K562 (cell line): ENCODE results near the gene GBF1. TPM values are rescaled to one million over a fixed set of nuclear protein-coding genes. Genes with fewer than 3 reads are reported as not detected.

Experiments
- BCL6 ChIP-seq: fragments of 250-450 bp; sonication (Bioruptor Pico); IDR thresholded peaks from 2 replicates; pipeline ENCODE4 v1.4.0; 2020
- CCNT2 ChIP-seq: IDR thresholded peaks from 2 replicates; pipeline ENCODE4 v1.6.1; 2011; ENCODE audit warnings: borderline replicate concordance, low read depth, mild to moderate bottlenecking, moderate library complexity, mixed read lengths, low read length; ENCODE audit not compliant: insufficient read length; ENCODE audit errors: extremely low read depth
- CXXC5 ChIP-seq: fragments of 250-450 bp; sonication (Bioruptor Pico); IDR thresholded peaks from 2 replicates; pipeline ENCODE4 v1.8.0; 2022; ENCODE audit warnings: inconsistent platforms, mild to moderate bottlenecking, moderate library complexity
- FOS ChIP-seq: IDR thresholded peaks from 3 replicates; pipeline ENCODE4 v1.6.1; 2011; ENCODE audit not compliant: insufficient read length; ENCODE audit errors: extremely low read depth
- GATA2 ChIP-seq: sonication (generic); formaldehyde crosslinking; IDR thresholded peaks from 2 replicates; pipeline ENCODE4 v1.4.0; 2020; ENCODE audit warnings: mild to moderate bottlenecking, missing genetic modification reagents
- L3MBTL2 ChIP-seq: fragments of 450-650 bp; IDR thresholded peaks from 2 replicates; pipeline ENCODE4 v1.6.1; 2016; ENCODE audit warnings: mild to moderate bottlenecking, moderate library complexity
- MTF1 ChIP-seq: fragments of 250-450 bp; sonication (Bioruptor Pico); IDR thresholded peaks from 2 replicates; pipeline ENCODE4 v1.9.0; 2021; ENCODE audit warnings: moderate library complexity, mild to moderate bottlenecking, inconsistent platforms, borderline replicate concordance
- NFXL1 ChIP-seq: fragments of 450-650 bp; formaldehyde crosslinking; IDR thresholded peaks from 2 replicates; pipeline ENCODE4 v1.4.0; 2021; ENCODE audit warnings: mild to moderate bottlenecking
- PHF20 ChIP-seq: fragments of 450-650 bp; IDR thresholded peaks from 2 replicates; pipeline ENCODE4 v1.6.1; 2018; ENCODE audit not compliant: partially characterized antibody
- POLR3A ChIP-seq: IDR thresholded peaks from 2 replicates; pipeline ENCODE4 v1.6.1; 2011; ENCODE audit warnings: borderline replicate concordance, mild to moderate bottlenecking, moderate library complexity; ENCODE audit not compliant: insufficient read length, insufficient read depth; ENCODE audit errors: extremely low read depth
- PTBP1 ChIP-seq: fragments of 200-400 bp; formaldehyde crosslinking; IDR thresholded peaks from 2 replicates; pipeline ENCODE4 v1.6.1; 2017; ENCODE audit warnings: low read depth, low read length
- SAFB ChIP-seq: fragments of 200-400 bp; formaldehyde crosslinking; IDR thresholded peaks from 2 replicates; pipeline ENCODE4 v1.6.1; 2017; ENCODE audit warnings: low read depth, low read length, borderline replicate concordance
- TAF1 ChIP-seq: IDR thresholded peaks from 2 replicates; pipeline ENCODE4 v1.6.1; 2011; ENCODE audit warnings: mild to moderate bottlenecking, low read length, moderate library complexity; ENCODE audit not compliant: insufficient read depth, control insufficient read depth, severe bottlenecking; ENCODE audit errors: extremely low read depth
- ZNF124 ChIP-seq: sonication (generic); formaldehyde crosslinking; IDR thresholded peaks from 2 replicates; pipeline ENCODE4 v1.8.1; 2022; ENCODE audit warnings: missing genetic modification reagents
- ZNF668 ChIP-seq: fragments of 250-450 bp; sonication (Bioruptor Pico); IDR thresholded peaks from 2 replicates; pipeline ENCODE4 v1.8.0; 2022; ENCODE audit warnings: mild to moderate bottlenecking, inconsistent platforms
- ZNF76 ChIP-seq: fragments of 250-450 bp; sonication (Bioruptor Pico); IDR thresholded peaks from 2 replicates; pipeline ENCODE4 v1.4.0; 2020; ENCODE audit warnings: mild to moderate bottlenecking, moderate library complexity, borderline replicate concordance
- polyA plus RNA-seq, 8 experiments: library from polyadenylated mRNA; depleted of rRNA in 4 of 8; stranded (reverse) in 5 of 8; unstranded in 3 of 8; fragments of >200 nt; fragmentation: Nextera tagmentation in 2 of 8; fragmentation: Illumina TruSeq in 1 of 8; extraction: Ambion mirVana in 2 of 8; extraction: Trizol in 1 of 8; gene quantifications; 2 replicates each; pipeline versions ENCODE4 v1.2.1 to v1.2.3, GENCODE V29; 2011 to 2014; ENCODE audit warnings: inconsistent platforms in 1 of 8, missing spikeins in 1 of 8
- total RNA-seq, 7 experiments: library from RNA; depleted of rRNA in 6 of 7; stranded (reverse); fragments of >200 nt in 6 of 7; fragmentation: Illumina TruSeq in 2 of 7; extraction: Trizol in 2 of 7; gene quantifications; 2 replicates each; pipeline versions ENCODE4 v1.2.1 to v1.2.3, GENCODE V29; 2011 to 2021; ENCODE audit warnings: low replicate concordance in 1 of 7
- TF ChIP-seq, protein P1 (sequence below): fragments of 200-800 bp; sonication (Bioruptor generic); IDR thresholded peaks from 2 replicates; pipeline ENCODE4 v1.6.1; 2017; ENCODE audit warnings: missing genetic modification characterization, missing compliant biosample characterization
- TF ChIP-seq, protein P2 (sequence below): fragments of 250-450 bp; sonication (Bioruptor Pico); IDR thresholded peaks from 2 replicates; pipeline ENCODE4 v1.8.0; 2021; ENCODE audit warnings: moderate library complexity, mild to moderate bottlenecking, inconsistent platforms
- TF ChIP-seq, protein P3 (sequence below): sonication (generic); formaldehyde crosslinking; IDR thresholded peaks from 2 replicates; pipeline ENCODE4 v1.8.1; 2023; ENCODE audit warnings: mild to moderate bottlenecking, missing genetic modification reagents
- TF ChIP-seq, protein P4 (sequence below), 2 experiments: fragments of 150-350 bp in 1 of 2; IDR thresholded peaks; 2 replicates each; pipeline ENCODE4 v1.6.1; 2012 to 2016; ENCODE audit warnings: low read depth in 2 of 2, low read length in 2 of 2, mild to moderate bottlenecking in 1 of 2, moderate library complexity in 1 of 2

GBF1 gene
- total and polyA plus RNA-seq, 9 of the 15 experiments (the other 6 are each of a cell fraction or from before 2014, with no cell fraction given) = 0.69 to 28.0 (median 10.3) TPM

DNA sequence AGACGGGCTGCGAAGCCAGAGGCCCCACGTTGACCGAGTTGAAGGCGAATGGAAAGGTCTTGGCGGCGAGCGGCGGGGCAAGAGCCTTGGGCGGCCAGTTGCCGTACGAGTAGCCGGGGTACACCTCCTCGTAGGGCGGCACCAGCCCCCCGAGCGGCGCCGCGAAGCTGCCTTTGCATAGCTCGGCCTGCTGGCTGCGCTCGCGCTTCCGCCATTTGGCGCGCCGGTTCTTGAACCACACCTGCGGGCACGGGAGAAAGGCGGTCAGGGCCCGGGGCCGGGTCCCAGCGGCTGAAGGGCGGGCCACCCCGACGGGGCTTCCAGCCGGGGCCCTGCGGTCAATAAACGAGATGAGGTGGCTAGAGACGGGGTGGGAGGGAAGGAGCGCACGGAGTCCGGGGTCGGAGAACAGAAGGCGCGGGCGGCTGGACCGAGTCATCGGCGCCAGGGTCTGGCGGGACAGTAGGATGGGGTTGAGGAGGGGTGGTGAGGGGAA lies 14.4 kb upstream of the GBF1 start (continued):
- TF ChIP-seq, protein P1, sequence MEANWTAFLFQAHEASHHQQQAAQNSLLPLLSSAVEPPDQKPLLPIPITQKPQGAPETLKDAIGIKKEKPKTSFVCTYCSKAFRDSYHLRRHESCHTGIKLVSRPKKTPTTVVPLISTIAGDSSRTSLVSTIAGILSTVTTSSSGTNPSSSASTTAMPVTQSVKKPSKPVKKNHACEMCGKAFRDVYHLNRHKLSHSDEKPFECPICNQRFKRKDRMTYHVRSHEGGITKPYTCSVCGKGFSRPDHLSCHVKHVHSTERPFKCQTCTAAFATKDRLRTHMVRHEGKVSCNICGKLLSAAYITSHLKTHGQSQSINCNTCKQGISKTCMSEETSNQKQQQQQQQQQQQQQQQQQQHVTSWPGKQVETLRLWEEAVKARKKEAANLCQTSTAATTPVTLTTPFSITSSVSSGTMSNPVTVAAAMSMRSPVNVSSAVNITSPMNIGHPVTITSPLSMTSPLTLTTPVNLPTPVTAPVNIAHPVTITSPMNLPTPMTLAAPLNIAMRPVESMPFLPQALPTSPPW (CRISPR knock-in tag) = no peak
- no peak for TF ChIP-seq CCNT2
- no peak for TF ChIP-seq ZNF76
- no peak for TF ChIP-seq CXXC5 (CRISPR knock-in tag)
- no peak for TF ChIP-seq MTF1 (CRISPR knock-in tag)
- no peak for TF ChIP-seq ZNF124 (CRISPR knock-in tag)
- TF ChIP-seq L3MBTL2 = no peak
- no peak for TF ChIP-seq NFXL1
- TF ChIP-seq, protein P2, sequence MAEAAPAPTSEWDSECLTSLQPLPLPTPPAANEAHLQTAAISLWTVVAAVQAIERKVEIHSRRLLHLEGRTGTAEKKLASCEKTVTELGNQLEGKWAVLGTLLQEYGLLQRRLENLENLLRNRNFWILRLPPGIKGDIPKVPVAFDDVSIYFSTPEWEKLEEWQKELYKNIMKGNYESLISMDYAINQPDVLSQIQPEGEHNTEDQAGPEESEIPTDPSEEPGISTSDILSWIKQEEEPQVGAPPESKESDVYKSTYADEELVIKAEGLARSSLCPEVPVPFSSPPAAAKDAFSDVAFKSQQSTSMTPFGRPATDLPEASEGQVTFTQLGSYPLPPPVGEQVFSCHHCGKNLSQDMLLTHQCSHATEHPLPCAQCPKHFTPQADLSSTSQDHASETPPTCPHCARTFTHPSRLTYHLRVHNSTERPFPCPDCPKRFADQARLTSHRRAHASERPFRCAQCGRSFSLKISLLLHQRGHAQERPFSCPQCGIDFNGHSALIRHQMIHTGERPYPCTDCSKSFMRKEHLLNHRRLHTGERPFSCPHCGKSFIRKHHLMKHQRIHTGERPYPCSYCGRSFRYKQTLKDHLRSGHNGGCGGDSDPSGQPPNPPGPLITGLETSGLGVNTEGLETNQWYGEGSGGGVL (CRISPR knock-in tag) = no peak
- TF ChIP-seq, protein P3, sequence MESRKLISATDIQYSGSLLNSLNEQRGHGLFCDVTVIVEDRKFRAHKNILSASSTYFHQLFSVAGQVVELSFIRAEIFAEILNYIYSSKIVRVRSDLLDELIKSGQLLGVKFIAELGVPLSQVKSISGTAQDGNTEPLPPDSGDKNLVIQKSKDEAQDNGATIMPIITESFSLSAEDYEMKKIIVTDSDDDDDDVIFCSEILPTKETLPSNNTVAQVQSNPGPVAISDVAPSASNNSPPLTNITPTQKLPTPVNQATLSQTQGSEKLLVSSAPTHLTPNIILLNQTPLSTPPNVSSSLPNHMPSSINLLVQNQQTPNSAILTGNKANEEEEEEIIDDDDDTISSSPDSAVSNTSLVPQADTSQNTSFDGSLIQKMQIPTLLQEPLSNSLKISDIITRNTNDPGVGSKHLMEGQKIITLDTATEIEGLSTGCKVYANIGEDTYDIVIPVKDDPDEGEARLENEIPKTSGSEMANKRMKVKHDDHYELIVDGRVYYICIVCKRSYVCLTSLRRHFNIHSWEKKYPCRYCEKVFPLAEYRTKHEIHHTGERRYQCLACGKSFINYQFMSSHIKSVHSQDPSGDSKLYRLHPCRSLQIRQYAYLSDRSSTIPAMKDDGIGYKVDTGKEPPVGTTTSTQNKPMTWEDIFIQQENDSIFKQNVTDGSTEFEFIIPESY (CRISPR knock-in tag) = no peak
- TF ChIP-seq PHF20 = no peak
- TF ChIP-seq, protein P4, sequence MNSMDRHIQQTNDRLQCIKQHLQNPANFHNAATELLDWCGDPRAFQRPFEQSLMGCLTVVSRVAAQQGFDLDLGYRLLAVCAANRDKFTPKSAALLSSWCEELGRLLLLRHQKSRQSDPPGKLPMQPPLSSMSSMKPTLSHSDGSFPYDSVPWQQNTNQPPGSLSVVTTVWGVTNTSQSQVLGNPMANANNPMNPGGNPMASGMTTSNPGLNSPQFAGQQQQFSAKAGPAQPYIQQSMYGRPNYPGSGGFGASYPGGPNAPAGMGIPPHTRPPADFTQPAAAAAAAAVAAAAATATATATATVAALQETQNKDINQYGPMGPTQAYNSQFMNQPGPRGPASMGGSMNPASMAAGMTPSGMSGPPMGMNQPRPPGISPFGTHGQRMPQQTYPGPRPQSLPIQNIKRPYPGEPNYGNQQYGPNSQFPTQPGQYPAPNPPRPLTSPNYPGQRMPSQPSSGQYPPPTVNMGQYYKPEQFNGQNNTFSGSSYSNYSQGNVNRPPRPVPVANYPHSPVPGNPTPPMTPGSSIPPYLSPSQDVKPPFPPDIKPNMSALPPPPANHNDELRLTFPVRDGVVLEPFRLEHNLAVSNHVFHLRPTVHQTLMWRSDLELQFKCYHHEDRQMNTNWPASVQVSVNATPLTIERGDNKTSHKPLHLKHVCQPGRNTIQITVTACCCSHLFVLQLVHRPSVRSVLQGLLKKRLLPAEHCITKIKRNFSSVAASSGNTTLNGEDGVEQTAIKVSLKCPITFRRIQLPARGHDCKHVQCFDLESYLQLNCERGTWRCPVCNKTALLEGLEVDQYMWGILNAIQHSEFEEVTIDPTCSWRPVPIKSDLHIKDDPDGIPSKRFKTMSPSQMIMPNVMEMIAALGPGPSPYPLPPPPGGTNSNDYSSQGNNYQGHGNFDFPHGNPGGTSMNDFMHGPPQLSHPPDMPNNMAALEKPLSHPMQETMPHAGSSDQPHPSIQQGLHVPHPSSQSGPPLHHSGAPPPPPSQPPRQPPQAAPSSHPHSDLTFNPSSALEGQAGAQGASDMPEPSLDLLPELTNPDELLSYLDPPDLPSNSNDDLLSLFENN (IDR thresholded peaks at IDR 0.05; ENCODE audit: low read depth in 2 of 2, low read length in 2 of 2) = no peak
- TF ChIP-seq POLR3A = no peak
- TF ChIP-seq BCL6 (CRISPR knock-in tag) = no peak
- TF ChIP-seq GATA2 (CRISPR knock-in tag) = no peak
- no peak for TF ChIP-seq PTBP1
- TF ChIP-seq SAFB = no peak
- no peak for TF ChIP-seq FOS
- no peak for TF ChIP-seq ZNF668 (CRISPR knock-in tag)
- no peak for TF ChIP-seq TAF1
